ENCODE results near the gene NPHP4.

DNA sequence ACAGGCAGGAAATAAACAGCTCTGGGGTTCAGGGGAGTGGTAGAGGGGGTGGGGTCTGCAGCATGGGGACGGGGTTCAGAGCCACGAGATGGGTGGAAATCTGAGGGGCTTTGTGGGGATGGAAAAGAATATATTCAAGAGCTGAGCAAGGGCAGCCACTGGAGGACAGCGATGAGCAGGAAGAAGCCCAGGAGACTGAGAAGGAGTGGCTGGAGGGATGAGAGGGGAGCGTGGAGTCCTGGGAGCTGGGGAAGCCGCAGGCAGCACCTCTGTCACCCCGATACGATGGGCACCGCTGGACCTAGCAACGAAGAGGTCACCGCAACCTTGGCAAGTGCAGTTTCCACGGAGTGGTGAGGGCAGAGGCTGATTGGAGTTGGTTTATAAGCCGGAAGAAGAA is 43.5 kb upstream of the NPHP4 start:
- TF ChIP-seq POLR2A (IDR thresholded peaks at IDR 0.05; ENCODE audit: borderline replicate concordance, extremely low read depth, insufficient read depth, insufficient read length) (no peak), EZH2 (IDR thresholded peaks at IDR 0.05) (no peak), EZH2phosphoT487 (IDR thresholded peaks at IDR 0.05; ENCODE audit: borderline replicate concordance) (no peak), CTCF (IDR thresholded peaks at IDR 0.05 in 2 of 3, conservative IDR thresholded peaks at IDR 0.05 in 1 of 3; ENCODE audit: borderline replicate concordance in 1 of 3, insufficient read depth in 1 of 3, low read depth in 2 of 3, low read length in 2 of 3) (peak in 2 of 3 experiments; percentile 10 to 29; a peak in 2 of 6 replicates)
